Cardiac fibroblast (primary cell): Measurements from ENCODE around the gene DDN.
A peak's percentile ranks its signal among the peaks of the same experiment; 100 is the strongest.

Source experiments
- DNase-seq, 2 donors: peaks; one replicate each; pipeline versions ENCODE4 v3.0.0 to v3.0.0-alpha.2; 2010; ENCODE audit warnings: low read depth in 2 of 2
- H3K4me3 ChIP-seq, 2 donors: replicated peaks in 1 of 2; 1 replicate in 1 of 2; 2 replicates in 1 of 2; pipeline ENCODE4 v1.5.1; 2011; ENCODE audit warnings: low read depth in 2 of 2, low read length in 2 of 2, mild to moderate bottlenecking in 2 of 2, moderate library complexity in 1 of 2
- TF ChIP-seq, protein P1 (sequence below): IDR thresholded peaks from one replicate; pipeline ENCODE4 v1.5.1; 2011; ENCODE audit warnings: low read depth, mild to moderate bottlenecking, low read length, inconsistent platforms

Gene DDN

DNA sequence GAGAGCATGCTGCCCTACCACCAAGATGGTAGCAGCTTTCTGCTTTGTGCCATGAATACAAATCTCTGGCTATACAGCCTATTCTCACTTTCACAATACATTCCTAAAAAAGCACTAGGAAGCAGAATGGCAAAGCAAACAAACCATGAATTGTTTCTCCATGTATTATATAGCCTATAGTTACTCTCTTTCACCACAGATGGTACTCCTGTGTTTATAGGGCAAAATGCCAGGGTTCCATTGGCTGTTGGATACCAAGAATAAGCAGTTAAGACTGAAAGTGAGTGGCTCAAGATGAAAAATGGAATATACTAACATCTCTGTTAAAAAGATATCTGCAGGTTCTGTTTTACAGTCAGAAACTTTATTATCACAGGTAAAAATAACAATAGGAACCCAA lies 53.0 kb downstream of the DDN start:
- peak in 1 of 2 donors; percentile 31 for DNase-seq
- TF ChIP-seq, protein P1, sequence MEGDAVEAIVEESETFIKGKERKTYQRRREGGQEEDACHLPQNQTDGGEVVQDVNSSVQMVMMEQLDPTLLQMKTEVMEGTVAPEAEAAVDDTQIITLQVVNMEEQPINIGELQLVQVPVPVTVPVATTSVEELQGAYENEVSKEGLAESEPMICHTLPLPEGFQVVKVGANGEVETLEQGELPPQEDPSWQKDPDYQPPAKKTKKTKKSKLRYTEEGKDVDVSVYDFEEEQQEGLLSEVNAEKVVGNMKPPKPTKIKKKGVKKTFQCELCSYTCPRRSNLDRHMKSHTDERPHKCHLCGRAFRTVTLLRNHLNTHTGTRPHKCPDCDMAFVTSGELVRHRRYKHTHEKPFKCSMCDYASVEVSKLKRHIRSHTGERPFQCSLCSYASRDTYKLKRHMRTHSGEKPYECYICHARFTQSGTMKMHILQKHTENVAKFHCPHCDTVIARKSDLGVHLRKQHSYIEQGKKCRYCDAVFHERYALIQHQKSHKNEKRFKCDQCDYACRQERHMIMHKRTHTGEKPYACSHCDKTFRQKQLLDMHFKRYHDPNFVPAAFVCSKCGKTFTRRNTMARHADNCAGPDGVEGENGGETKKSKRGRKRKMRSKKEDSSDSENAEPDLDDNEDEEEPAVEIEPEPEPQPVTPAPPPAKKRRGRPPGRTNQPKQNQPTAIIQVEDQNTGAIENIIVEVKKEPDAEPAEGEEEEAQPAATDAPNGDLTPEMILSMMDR = no peak
- no peak overlapping the region for H3K4me3 ChIP-seq
